ENCODE data around the gene KEL.

KEL gene

GRCh38 chr7:142960955-142961512 lies 1.1 kb downstream of the KEL start:
- no peak for DNase-seq

GRCh38 chr7:142959202-142959601 lies 3.0 kb downstream of the KEL start:
- no peak for DNase-seq

GRCh38 chr7:142957723-142958122 lies 4.4 kb downstream of the KEL start:
- no peak for DNase-seq

GRCh38 chr7:142956951-142957623 lies 5.1 kb downstream of the KEL start:
- DNase-seq = no peak

GRCh38 chr7:142954680-142955268 lies 7.4 kb downstream of the KEL start:
- no peak for DNase-seq

- no peak for DNase-seq
Observed at GRCh38 chr7:142950235-142950634, 11.9 kb downstream of the KEL start.

- DNase-seq = no peak
Observed at GRCh38 chr7:142948603-142949002, 13.6 kb downstream of the KEL start.

GRCh38 chr7:142945001-142945400 lies 17.2 kb downstream of the KEL start:
- no peak for DNase-seq

- DNase-seq = no peak
Observed at GRCh38 chr7:142943706-142944268, 18.4 kb downstream of the KEL start.

- DNase-seq = no peak
Observed at GRCh38 chr7:142942746-142943145, 19.4 kb downstream of the KEL start.

- DNase-seq = no peak
Observed at GRCh38 chr7:142941541-142941940, 20.6 kb downstream of the KEL start.

GRCh38 chr7:142940966-142941535 lies 21.1 kb downstream of the KEL start:
- DNase-seq = no peak

- peak; percentile 20 for DNase-seq
Observed at GRCh38 chr7:142939226-142939910, 22.8 kb downstream of the KEL start, which contains the start of gene LLCFC1. Gene LLCFC1 (plus strand): TSS chr7:142939484. CDS start chr7:142939622, 138 bp downstream.

- DNase-seq = no peak
Observed at GRCh38 chr7:142938611-142939010, 23.6 kb downstream of the KEL start.

- DNase-seq = no peak
Observed at GRCh38 chr7:142935941-142936565, 26.1 kb downstream of the KEL start.

- DNase-seq = no peak
Observed at GRCh38 chr7:142934056-142934455, 28.1 kb downstream of the KEL start.

- no peak for DNase-seq
Observed at GRCh38 chr7:142933624-142934023, 28.5 kb downstream of the KEL start, which contains the start of gene TRPV5. Gene TRPV5 (minus strand): TSS chr7:142933746. CDS start chr7:142933459, 287 bp downstream.

- DNase-seq = no peak
Observed at GRCh38 chr7:142933092-142933475, 29.1 kb downstream of the KEL start.

- no peak for DNase-seq
Observed at GRCh38 chr7:142932386-142933091, 29.6 kb downstream of the KEL start.

- DNase-seq = no peak
Observed at GRCh38 chr7:142930126-142930730, 31.9 kb downstream of the KEL start.

GRCh38 chr7:142927949-142928348 lies 34.2 kb downstream of the KEL start:
- no peak for DNase-seq
